Liver (tissue), 9 donors: ENCODE measurements around the gene TAAR1. TPM values are rescaled to one million over a fixed set of nuclear protein-coding genes. Genes with fewer than 3 reads are reported as not detected.

Experiments used
- DNase-seq: peaks from one replicate; pipeline ENCODE4 v3.0.0-alpha.2; 2017; ENCODE audit warnings: low spot score
- H3K27ac ChIP-seq, 2 donors: one replicate each; pipeline ENCODE4 v1.7.0; 2013; ENCODE audit warnings: inconsistent platforms in 2 of 2, low read length in 2 of 2, control low read depth in 1 of 2, low read depth in 1 of 2, mild to moderate bottlenecking in 1 of 2
- H3K27me3 ChIP-seq, 4 donors: one replicate each; pipeline versions ENCODE4 v1.6.1 to v1.7.0; 2013; ENCODE audit warnings: low read length in 3 of 4, inconsistent platforms in 1 of 4, mild to moderate bottlenecking in 1 of 4, moderate library complexity in 1 of 4; ENCODE audit not compliant: control insufficient read depth in 4 of 4, insufficient read depth in 4 of 4
- H3K36me3 ChIP-seq, 4 donors: one replicate each; pipeline versions ENCODE4 v1.6.1 to v1.7.0; 2013; ENCODE audit warnings: low read length in 3 of 4, mild to moderate bottlenecking in 3 of 4, low read depth in 1 of 4, moderate library complexity in 1 of 4; ENCODE audit not compliant: control insufficient read depth in 4 of 4, insufficient read depth in 3 of 4
- H3K4me1 ChIP-seq, 4 donors: one replicate each; pipeline versions ENCODE4 v1.6.1 to v1.7.0; 2013; ENCODE audit warnings: low read length in 3 of 4, mild to moderate bottlenecking in 3 of 4, moderate library complexity in 1 of 4; ENCODE audit not compliant: control insufficient read depth in 4 of 4, insufficient read depth in 4 of 4
- H3K4me3 ChIP-seq, 3 donors: one replicate each; pipeline versions ENCODE4 v1.6.1 to v1.7.0; 2013; ENCODE audit warnings: low read length in 3 of 3, control low read depth in 1 of 3, low read depth in 1 of 3, mild to moderate bottlenecking in 1 of 3
- H3K9ac ChIP-seq, 2 donors: one replicate each; pipeline ENCODE4 v1.7.0; 2013; ENCODE audit warnings: low read length in 2 of 2, mild to moderate bottlenecking in 2 of 2, moderate library complexity in 2 of 2, control low read depth in 1 of 2, low read depth in 1 of 2
- H3K9me3 ChIP-seq, 4 donors: one replicate each; pipeline versions ENCODE4 v1.6.1 to v1.7.0; 2013; ENCODE audit warnings: low read length in 3 of 4; ENCODE audit not compliant: control insufficient read depth in 4 of 4
- EGR1 ChIP-seq, 2 donors: IDR thresholded peaks; 2 replicates each; pipeline ENCODE4 v1.6.1; 2016 to 2018; ENCODE audit warnings: antibody characterized with exemption in 2 of 2, low read depth in 2 of 2
- FOXA1 ChIP-seq: IDR thresholded peaks from 2 replicates; pipeline ENCODE4 v1.6.1; 2016; ENCODE audit warnings: antibody characterized with exemption
- FOXA2 ChIP-seq: IDR thresholded peaks from 2 replicates; pipeline ENCODE4 v1.6.1; 2016; ENCODE audit warnings: antibody characterized with exemption
- GABPA ChIP-seq, 2 donors: IDR thresholded peaks in 1 of 2; conservative IDR thresholded peaks in 1 of 2; 2 replicates each; pipeline ENCODE4 v1.6.1; 2016; ENCODE audit warnings: antibody characterized with exemption in 2 of 2, mild to moderate bottlenecking in 1 of 2, moderate library complexity in 1 of 2
- HNF4A ChIP-seq, 2 donors: conservative IDR thresholded peaks; 2 replicates each; pipeline ENCODE4 v1.6.1; 2016; ENCODE audit warnings: antibody characterized with exemption in 2 of 2, mild to moderate bottlenecking in 2 of 2
- HNF4G ChIP-seq: IDR thresholded peaks from 2 replicates; pipeline ENCODE4 v1.6.1; 2016; ENCODE audit warnings: antibody characterized with exemption
- JUND ChIP-seq, 2 donors: IDR thresholded peaks; 2 replicates each; pipeline ENCODE4 v1.6.1; 2016; ENCODE audit warnings: antibody characterized with exemption in 2 of 2
- NR2F2 ChIP-seq: IDR thresholded peaks from 2 replicates; pipeline ENCODE4 v1.6.1; 2016; ENCODE audit warnings: antibody characterized with exemption
- RAD21 ChIP-seq, 2 donors: IDR thresholded peaks; 2 replicates each; pipeline ENCODE4 v1.6.1; 2016; ENCODE audit warnings: antibody characterized with exemption in 2 of 2, mild to moderate bottlenecking in 2 of 2
- RXRA ChIP-seq, 2 donors: IDR thresholded peaks; 2 replicates each; pipeline ENCODE4 v1.6.1; 2017 to 2018; ENCODE audit warnings: antibody characterized with exemption in 2 of 2, mild to moderate bottlenecking in 1 of 2
- SP1 ChIP-seq: IDR thresholded peaks from 2 replicates; pipeline ENCODE4 v1.6.1; 2018; ENCODE audit warnings: antibody characterized with exemption, mild to moderate bottlenecking
- TAF1 ChIP-seq: conservative IDR thresholded peaks from 2 replicates; pipeline ENCODE4 v1.6.1; 2016; ENCODE audit warnings: antibody characterized with exemption, mild to moderate bottlenecking
- YY1 ChIP-seq: IDR thresholded peaks from 2 replicates; pipeline ENCODE4 v1.6.1; 2016; ENCODE audit warnings: antibody characterized with exemption, mild to moderate bottlenecking
- WGBS: extraction: QIAGEN DNeasy Blood & Tissue Kit; methylation state at CpG from one replicate; pipeline ENCODE4 v1.1.7; 2013; 5-methylcytosine and 5-hydroxymethylcytosine counted together
- polyA plus RNA-seq, 2 donors: library from polyadenylated mRNA; stranded (reverse) in 1 of 2; unstranded in 1 of 2; fragments of 200-250 nt in 1 of 2; fragments of >200 nt in 1 of 2; fragmentation: Nextera tagmentation in 1 of 2; extraction: Ambion mirVana in 1 of 2; gene quantifications; one replicate each; pipeline versions ENCODE4 v1.2.1 to v1.2.3, GENCODE V29; 2013 to 2015
- total RNA-seq, 2 donors: library from RNA; depleted of rRNA; stranded (reverse); fragments of >200 nt; gene quantifications; one replicate each; pipeline ENCODE4 v1.2.3, GENCODE V29; 2014
- TF ChIP-seq, protein P1 (sequence below): IDR thresholded peaks from 2 replicates; pipeline ENCODE4 v1.6.1; 2016; ENCODE audit warnings: antibody characterized with exemption
- TF ChIP-seq, protein P2 (sequence below): IDR thresholded peaks from 2 replicates; pipeline ENCODE4 v1.6.1; 2016; ENCODE audit warnings: antibody characterized with exemption, mild to moderate bottlenecking
- TF ChIP-seq, protein P3 (sequence below): fragments of 150-350 bp; IDR thresholded peaks from 2 replicates; pipeline ENCODE4 v1.5.1; 2017; ENCODE audit warnings: improper control_type of control experiment, low read depth, low read length; ENCODE audit not compliant: missing input control
- TF ChIP-seq, protein P4 (sequence below): IDR thresholded peaks from 2 replicates; pipeline ENCODE4 v1.6.1; 2016; ENCODE audit warnings: antibody characterized with exemption
- TF ChIP-seq, protein P5 (sequence below): IDR thresholded peaks from 2 replicates; pipeline ENCODE4 v1.6.1; 2016; ENCODE audit warnings: antibody characterized with exemption
- donor health status: healthy.
- donor health status: healthy.
- donor health status: healthy.
- donor health status: healthy.
- donor health status: healthy.

Gene TAAR1
- total and polyA plus RNA-seq, 4 donors = not detected

DNA sequence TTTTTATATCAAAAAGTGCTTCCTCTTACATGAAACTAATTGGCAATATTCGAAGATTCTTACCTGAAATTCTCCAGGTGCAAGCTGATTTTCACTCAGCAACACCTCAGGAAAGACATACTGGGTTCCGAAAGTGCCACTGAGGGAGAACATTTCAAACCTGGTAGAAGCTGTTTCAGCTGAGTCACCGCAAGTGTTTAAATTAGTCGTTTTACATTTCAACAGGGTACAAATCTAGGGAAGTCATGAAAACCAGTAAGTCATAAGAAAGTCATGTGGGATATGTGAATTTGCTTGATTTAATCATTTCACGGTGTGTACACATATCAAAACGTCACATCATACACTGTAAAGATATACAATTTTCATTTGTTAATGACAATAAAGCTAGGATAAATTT, 25.3 kb upstream of the TAAR1 start:
- H3K27ac ChIP-seq = no peak overlapping the region
- no peaks in the 10 kb centered on the region for H3K9me3 ChIP-seq
- WGBS = 90% methylated on average over 6 of the region's 6 CpGs
- no peak for DNase-seq
- H3K4me3 ChIP-seq = no peak overlapping the region
- no peaks in the 10 kb centered on the region for H3K27me3 ChIP-seq
- H3K36me3 ChIP-seq = peaks cover 0 to 46% (median 37%) of the 10 kb centered on the region in 4 donors
- no peak overlapping the region for H3K9ac ChIP-seq
- TF ChIP-seq, protein P1, sequence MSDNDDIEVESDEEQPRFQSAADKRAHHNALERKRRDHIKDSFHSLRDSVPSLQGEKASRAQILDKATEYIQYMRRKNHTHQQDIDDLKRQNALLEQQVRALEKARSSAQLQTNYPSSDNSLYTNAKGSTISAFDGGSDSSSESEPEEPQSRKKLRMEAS = no peak
- no peak for TF ChIP-seq YY1
- TF ChIP-seq GABPA (IDR thresholded peaks at IDR 0.05 in 1 of 2, conservative IDR thresholded peaks at IDR 0.05 in 1 of 2) = no peak
- no peak for TF ChIP-seq SP1
- TF ChIP-seq RAD21 (IDR thresholded peaks at IDR 0.05) = no peak
- TF ChIP-seq TAF1 = no peak
- TF ChIP-seq, protein P2, sequence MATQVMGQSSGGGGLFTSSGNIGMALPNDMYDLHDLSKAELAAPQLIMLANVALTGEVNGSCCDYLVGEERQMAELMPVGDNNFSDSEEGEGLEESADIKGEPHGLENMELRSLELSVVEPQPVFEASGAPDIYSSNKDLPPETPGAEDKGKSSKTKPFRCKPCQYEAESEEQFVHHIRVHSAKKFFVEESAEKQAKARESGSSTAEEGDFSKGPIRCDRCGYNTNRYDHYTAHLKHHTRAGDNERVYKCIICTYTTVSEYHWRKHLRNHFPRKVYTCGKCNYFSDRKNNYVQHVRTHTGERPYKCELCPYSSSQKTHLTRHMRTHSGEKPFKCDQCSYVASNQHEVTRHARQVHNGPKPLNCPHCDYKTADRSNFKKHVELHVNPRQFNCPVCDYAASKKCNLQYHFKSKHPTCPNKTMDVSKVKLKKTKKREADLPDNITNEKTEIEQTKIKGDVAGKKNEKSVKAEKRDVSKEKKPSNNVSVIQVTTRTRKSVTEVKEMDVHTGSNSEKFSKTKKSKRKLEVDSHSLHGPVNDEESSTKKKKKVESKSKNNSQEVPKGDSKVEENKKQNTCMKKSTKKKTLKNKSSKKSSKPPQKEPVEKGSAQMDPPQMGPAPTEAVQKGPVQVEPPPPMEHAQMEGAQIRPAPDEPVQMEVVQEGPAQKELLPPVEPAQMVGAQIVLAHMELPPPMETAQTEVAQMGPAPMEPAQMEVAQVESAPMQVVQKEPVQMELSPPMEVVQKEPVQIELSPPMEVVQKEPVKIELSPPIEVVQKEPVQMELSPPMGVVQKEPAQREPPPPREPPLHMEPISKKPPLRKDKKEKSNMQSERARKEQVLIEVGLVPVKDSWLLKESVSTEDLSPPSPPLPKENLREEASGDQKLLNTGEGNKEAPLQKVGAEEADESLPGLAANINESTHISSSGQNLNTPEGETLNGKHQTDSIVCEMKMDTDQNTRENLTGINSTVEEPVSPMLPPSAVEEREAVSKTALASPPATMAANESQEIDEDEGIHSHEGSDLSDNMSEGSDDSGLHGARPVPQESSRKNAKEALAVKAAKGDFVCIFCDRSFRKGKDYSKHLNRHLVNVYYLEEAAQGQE = no peak
- TF ChIP-seq EGR1 (IDR thresholded peaks at IDR 0.05; ENCODE audit: low read depth in 2 of 2) = no peak
- TF ChIP-seq RXRA (IDR thresholded peaks at IDR 0.05) = no peak
- TF ChIP-seq, protein P3, sequence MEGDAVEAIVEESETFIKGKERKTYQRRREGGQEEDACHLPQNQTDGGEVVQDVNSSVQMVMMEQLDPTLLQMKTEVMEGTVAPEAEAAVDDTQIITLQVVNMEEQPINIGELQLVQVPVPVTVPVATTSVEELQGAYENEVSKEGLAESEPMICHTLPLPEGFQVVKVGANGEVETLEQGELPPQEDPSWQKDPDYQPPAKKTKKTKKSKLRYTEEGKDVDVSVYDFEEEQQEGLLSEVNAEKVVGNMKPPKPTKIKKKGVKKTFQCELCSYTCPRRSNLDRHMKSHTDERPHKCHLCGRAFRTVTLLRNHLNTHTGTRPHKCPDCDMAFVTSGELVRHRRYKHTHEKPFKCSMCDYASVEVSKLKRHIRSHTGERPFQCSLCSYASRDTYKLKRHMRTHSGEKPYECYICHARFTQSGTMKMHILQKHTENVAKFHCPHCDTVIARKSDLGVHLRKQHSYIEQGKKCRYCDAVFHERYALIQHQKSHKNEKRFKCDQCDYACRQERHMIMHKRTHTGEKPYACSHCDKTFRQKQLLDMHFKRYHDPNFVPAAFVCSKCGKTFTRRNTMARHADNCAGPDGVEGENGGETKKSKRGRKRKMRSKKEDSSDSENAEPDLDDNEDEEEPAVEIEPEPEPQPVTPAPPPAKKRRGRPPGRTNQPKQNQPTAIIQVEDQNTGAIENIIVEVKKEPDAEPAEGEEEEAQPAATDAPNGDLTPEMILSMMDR = no peak
- H3K4me1 ChIP-seq = no peaks in the 10 kb centered on the region

DNA sequence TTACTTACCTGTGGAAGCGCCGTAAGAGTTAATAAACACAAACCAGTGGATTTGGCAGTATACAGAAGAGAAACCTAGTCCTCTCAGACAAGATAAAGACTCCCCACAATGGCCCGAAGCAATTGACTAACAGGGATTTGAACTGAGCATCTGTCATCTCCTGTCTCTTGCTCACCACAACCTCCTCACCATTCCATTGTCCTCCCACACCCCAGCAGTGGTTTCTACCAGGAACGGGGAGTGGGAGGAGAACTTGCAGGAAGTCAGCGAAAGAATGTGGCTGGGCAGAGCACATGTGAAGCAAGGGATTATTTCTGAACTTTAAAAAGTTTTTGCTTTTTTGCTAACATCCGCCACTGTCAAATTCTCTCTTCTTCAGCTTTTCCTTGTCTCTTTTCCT, 24.6 kb upstream of the TAAR1 start:
- Histone ChIP-seq H3K9ac (no peak overlapping the region), H3K27ac (no peak overlapping the region), H3K27me3 (no peaks in the 10 kb centered on the region), H3K4me1 (no peaks in the 10 kb centered on the region), H3K36me3 (peaks cover 0 to 43% (median 36%) of the 10 kb centered on the region in 4 donors), H3K4me3 (no peak overlapping the region), H3K9me3 (no peaks in the 10 kb centered on the region)
- no peak for DNase-seq
- no peak for TF ChIP-seq GABPA (IDR thresholded peaks at IDR 0.05 in 1 of 2, conservative IDR thresholded peaks at IDR 0.05 in 1 of 2)
- TF ChIP-seq, protein P4, sequence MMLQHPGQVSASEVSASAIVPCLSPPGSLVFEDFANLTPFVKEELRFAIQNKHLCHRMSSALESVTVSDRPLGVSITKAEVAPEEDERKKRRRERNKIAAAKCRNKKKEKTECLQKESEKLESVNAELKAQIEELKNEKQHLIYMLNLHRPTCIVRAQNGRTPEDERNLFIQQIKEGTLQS = no peak
- TF ChIP-seq HNF4G = no peak
- no peak for TF ChIP-seq FOXA2
- TF ChIP-seq, protein P3 = no peak
- TF ChIP-seq NR2F2 = no peak
- TF ChIP-seq, protein P5, sequence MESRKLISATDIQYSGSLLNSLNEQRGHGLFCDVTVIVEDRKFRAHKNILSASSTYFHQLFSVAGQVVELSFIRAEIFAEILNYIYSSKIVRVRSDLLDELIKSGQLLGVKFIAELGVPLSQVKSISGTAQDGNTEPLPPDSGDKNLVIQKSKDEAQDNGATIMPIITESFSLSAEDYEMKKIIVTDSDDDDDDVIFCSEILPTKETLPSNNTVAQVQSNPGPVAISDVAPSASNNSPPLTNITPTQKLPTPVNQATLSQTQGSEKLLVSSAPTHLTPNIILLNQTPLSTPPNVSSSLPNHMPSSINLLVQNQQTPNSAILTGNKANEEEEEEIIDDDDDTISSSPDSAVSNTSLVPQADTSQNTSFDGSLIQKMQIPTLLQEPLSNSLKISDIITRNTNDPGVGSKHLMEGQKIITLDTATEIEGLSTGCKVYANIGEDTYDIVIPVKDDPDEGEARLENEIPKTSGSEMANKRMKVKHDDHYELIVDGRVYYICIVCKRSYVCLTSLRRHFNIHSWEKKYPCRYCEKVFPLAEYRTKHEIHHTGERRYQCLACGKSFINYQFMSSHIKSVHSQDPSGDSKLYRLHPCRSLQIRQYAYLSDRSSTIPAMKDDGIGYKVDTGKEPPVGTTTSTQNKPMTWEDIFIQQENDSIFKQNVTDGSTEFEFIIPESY = no peak
- no peak for TF ChIP-seq JUND (IDR thresholded peaks at IDR 0.05)
- TF ChIP-seq, protein P2 = no peak
- no peak for TF ChIP-seq RXRA (IDR thresholded peaks at IDR 0.05)
- TF ChIP-seq EGR1 (IDR thresholded peaks at IDR 0.05; ENCODE audit: low read depth in 2 of 2) = no peak
- TF ChIP-seq SP1 = no peak
- no peak for TF ChIP-seq YY1
- no peak for TF ChIP-seq FOXA1
- no peak for TF ChIP-seq RAD21 (IDR thresholded peaks at IDR 0.05)
- TF ChIP-seq, protein P1 = no peak
- no peak for TF ChIP-seq HNF4A (conservative IDR thresholded peaks at IDR 0.05)
- WGBS = 85% methylated on average over 6 of the region's 6 CpGs
